IgD-negative memory B cell (primary cell): ENCODE measurements around the gene SOX18. TPM values are rescaled to one million over a fixed set of nuclear protein-coding genes. Genes with fewer than 3 reads are reported as not detected.
A peak's percentile ranks its signal among the peaks of the same experiment; 100 is the strongest.
"Not testable (repeated sequence)": the region's sequence is repeated elsewhere in the genome, so short reads cannot be mapped to it uniquely, and the experiment has no call there.

Experiments used
- H3K27ac Mint-ChIP-seq, 3 donors: one replicate each; pipeline ENCODE4 v1.8.0; 2020 to 2022; ENCODE audit warnings: mild to moderate bottlenecking in 3 of 3, mixed read lengths in 3 of 3, moderate library complexity in 1 of 3
- H3K27me3 Mint-ChIP-seq: one replicate; pipeline ENCODE4 v1.8.0; 2021; ENCODE audit warnings: mixed read lengths
- H3K36me3 Mint-ChIP-seq: one replicate; pipeline ENCODE4 v1.8.0; 2020; ENCODE audit warnings: mild to moderate bottlenecking, mixed read lengths
- H3K4me1 Mint-ChIP-seq, 3 donors: one replicate each; pipeline ENCODE4 v1.8.0; 2020 to 2022; ENCODE audit warnings: mixed read lengths in 3 of 3, mild to moderate bottlenecking in 1 of 3
- H3K4me3 Mint-ChIP-seq, 4 donors: one replicate each; pipeline ENCODE4 v1.8.0; 2020 to 2022; ENCODE audit warnings: mild to moderate bottlenecking in 4 of 4, mixed read lengths in 4 of 4, moderate library complexity in 3 of 4
- H3K9me3 Mint-ChIP-seq, 3 donors: one replicate each; pipeline ENCODE4 v1.8.0; 2020 to 2021; ENCODE audit warnings: mixed read lengths in 3 of 3, mild to moderate bottlenecking in 1 of 3
- polyA plus RNA-seq: library from polyadenylated mRNA; unstranded; fragments of 300-500 nt; fragmentation: Illumina TruSeq; gene quantifications from one replicate; pipeline ENCODE4 v1.2.3, GENCODE V29; 2021

The SOX18 gene
- polyA plus RNA-seq, 1 donor from 2014 or later, result not detected

DNA sequence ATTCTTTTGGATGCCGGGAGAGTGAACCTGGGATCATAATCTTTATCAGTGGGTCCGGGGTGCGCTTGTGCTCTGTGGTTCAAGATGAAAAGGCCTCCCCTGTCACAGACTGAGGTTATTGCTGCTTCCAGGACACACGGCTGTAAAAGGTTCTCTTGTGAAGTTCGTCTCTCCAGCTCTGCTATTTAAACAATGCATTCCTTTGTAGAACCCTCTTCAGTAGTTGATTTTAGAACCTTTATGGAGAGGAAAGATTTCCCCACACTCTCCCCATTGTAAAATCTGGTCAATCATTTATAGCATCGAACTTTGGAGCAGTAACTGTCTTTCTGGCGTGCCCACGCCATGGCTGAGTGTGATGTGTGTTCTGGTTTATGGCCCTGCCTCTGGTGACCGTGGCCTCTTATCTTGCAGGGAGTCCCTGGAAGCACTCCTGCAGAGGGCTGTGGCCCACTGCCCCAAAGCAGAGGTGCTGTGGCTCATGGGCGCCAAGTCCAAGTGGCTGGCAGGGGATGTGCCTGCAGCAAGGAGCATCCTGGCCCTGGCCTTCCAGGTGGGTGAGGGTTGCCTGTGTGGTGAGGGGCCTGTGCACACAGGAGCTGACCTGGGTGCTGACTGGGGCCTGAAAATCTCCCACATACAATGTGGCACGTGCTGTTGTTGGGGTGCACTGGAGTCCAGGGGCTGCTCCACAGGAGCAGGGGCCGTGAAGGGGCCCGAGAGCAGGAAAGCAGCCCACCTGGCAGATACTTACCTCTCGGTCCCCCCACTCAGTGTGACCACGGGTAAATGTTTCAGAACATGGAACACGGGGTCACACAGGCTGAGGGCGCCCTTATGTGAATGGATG, 25.1 kb downstream of the SOX18 start:
- Mint-ChIP-seq H3K36me3 (peaks cover 3% of the 10 kb centered on the region), H3K27me3 (no peaks in the 10 kb centered on the region), H3K27ac (no peak overlapping the region), H3K4me1 (no peaks in the 10 kb centered on the region), H3K4me3 (no peak overlapping the region), H3K9me3 (no peaks in the 10 kb centered on the region)

DNA sequence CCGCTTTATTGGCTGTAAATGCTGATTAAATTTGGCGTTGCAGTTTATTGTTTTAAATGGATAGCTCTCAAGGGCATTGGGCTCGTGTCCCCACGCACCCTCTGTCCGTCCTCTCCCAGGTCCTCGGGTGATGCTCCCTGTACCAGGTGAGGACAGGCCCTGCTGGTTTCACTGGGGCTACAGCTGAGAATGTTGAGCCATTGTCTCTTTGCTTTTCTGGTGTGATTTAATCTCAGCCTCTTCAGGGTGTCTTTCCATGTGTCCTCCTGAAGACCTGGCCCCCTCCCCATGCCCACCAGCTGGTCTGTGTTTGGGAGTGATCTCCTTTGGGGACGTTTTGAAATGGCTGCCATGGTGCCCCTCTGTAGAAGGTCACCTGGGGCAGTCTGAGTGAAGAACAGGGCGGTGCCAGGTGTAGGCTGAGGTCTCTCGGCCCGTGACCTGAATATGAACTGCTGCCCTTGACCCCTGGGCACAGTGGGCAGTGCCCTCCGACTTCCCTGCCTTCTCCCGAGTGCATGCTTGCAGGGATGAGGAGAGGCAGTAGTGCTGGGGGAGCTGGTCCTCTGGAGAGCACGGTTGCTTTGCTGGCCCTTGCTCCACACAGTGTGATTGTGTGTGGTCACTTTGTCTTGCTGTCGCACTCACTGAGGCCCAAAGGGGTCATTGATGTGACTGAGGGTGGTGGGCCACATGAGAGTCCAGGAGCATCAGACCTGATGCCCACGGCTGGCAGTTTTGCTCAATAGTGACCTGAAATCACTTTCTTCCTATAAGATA, 25.9 kb downstream of the SOX18 start:
- H3K9me3 Mint-ChIP-seq, result no peaks in the 10 kb centered on the region
- H3K27ac Mint-ChIP-seq, result peak overlapping the region in 1 of 3 donors; percentile 57
- no peak overlapping the region for H3K4me3 Mint-ChIP-seq
- peaks cover 6% of the 10 kb centered on the region for H3K36me3 Mint-ChIP-seq
- H3K4me1 Mint-ChIP-seq, result no peaks in the 10 kb centered on the region
- no peaks in the 10 kb centered on the region for H3K27me3 Mint-ChIP-seq

DNA sequence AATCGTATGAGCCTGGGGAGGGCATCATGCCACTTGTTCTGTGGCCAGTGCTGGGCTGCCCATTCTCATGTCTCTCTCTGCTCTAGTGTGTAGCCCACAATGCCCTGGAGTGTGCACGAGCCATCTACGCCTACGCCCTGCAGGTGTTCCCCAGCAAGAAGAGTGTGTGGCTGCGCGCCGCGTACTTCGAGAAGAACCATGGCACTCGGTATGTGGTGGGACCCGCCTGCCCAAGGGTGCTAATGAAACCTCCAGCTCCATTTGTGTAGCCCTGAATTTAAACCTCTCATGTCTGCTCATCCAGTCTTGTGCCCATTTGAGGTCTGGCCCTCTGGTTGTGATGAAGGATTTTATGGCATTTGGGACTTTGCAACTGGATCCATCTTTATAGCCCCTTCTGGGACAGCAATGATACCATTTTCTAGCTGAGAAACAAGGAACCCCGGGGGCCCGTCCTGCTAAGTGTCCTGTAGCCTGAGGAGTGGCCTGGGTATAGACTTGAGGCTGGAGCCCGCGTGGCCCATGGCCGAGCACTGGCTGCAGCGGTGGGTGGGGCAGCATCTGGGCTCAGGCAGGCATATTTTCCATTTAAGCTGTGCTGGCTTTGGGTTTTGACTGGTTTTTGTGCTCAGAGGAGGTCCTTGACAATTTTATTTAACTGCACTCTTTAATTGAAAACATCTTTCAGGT, 26.6 kb downstream of the SOX18 start:
- H3K36me3 Mint-ChIP-seq, result peaks cover 8% of the 10 kb centered on the region
- H3K4me3 Mint-ChIP-seq, result no peak overlapping the region
- no peaks in the 10 kb centered on the region for H3K27me3 Mint-ChIP-seq
- H3K9me3 Mint-ChIP-seq, result no peaks in the 10 kb centered on the region
- H3K4me1 Mint-ChIP-seq, result no peaks in the 10 kb centered on the region
- peak overlapping the region in 1 of 3 donors; percentile 57 for H3K27ac Mint-ChIP-seq

DNA sequence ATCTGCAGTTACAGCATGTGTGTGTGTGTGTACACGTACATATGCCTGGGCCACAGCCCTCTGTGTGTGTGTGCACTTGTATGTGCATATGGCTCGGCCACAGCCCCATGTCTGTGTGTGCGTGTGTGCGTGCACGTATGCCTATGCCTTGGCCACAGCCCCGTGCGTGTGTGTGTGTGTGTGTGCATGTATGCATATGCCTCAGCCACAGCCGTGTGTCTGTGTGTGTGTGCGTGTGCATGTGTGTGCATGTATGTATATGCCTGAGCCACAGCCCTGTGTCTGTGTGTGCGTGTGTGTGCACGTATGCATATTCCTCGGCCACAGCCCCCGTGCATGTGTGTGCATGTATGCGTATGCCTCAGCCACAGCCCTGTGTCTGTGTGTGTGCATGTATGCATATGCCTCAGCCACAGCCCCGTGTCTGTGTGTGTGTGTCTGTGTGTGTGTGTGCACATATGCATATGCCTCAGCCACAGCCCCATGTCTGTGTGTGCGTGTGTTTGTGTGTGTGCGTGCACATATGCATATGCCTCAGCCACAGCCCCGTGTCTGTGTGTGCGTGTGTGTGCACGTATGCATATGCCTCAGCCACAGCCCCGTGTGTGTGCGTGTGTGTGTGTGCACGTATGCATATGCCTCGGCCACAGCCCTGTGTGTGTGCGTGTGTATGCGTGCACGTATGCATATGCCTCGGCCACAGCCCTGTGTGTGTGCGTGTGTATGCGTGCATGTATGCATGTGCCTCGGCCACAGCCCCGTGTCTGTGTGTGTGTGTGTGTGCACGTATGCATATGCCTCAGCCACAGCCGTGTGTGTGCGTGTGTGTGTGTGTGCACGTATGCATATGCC, 28.1 kb downstream of the SOX18 start:
- Mint-ChIP-seq H3K9me3 (no peaks in the 10 kb centered on the region), H3K4me1 (no peaks in the 10 kb centered on the region), H3K27ac (no peak overlapping the region), H3K27me3 (no peaks in the 10 kb centered on the region), H3K4me3 (no peak overlapping the region), H3K36me3 (peaks cover 11% of the 10 kb centered on the region)

DNA sequence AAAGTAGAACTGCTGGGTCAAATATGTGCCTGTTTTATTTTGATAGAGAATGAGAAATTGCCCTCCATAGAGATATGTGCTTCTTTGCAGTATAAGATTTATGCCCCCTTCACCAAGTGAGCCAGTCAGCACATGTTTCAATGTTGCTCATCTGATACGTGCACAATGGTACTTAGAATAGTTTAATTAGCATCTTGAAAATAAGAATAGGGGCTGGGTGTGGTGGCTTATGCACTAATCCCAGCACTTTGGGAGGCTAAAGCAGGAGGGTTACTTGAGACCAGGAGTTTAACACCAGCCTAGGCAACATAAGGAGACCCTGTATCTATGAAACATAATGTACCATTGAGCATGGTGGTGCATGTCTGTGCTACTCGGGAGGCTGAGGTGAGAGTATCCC, 33.8 kb downstream of the SOX18 start:
- Mint-ChIP-seq H3K36me3 (peaks cover 12% of the 10 kb centered on the region), H3K4me1 (peaks cover 0 to 2% (median 0%) of the 10 kb centered on the region in 3 donors), H3K9me3 (no peaks in the 10 kb centered on the region), H3K4me3 (no peak overlapping the region), H3K27me3 (no peaks in the 10 kb centered on the region), H3K27ac (no peak overlapping the region)

DNA sequence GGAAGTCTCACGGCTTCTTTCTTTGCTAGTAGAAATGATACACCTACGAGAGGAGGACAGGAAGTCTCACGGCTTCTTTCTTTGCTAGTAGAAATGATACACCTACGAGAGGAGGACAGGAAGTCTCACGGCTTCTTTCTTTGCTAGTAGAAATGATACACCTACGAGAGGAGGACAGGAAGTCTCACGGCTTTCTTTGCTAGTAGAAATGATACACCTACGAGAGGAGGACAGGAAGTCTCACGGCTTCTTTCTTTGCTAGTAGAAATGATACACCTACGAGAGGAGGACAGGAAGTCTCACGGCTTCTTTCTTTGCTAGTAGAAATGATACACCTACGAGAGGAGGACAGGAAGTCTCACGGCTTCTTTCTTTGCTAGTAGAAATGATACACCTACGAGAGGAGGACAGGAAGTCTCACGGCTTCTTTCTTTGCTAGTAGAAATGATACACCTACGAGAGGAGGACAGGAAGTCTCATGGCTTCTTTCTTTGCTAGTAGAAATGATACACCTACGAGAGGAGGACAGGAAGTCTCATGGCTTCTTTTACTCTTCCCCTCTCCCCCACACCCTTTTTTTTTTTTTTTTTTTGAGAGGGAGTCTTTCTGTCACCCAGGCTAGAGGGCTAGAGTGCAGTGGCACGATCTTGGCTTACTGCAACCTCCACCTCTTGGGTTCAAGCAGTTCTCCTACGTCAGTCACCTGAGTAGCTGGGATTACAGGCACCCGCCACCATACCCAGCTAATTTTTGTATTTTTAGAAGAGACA, 36.9 kb downstream of the SOX18 start:
- H3K4me1 Mint-ChIP-seq, H3K9me3 Mint-ChIP-seq, H3K27me3 Mint-ChIP-seq: not testable (repeated sequence)
- peak overlapping the region in 1 of 3 donors; percentile 84 for H3K27ac Mint-ChIP-seq
- peak overlapping the region in 2 of 4 donors; percentile 57 to 63 for H3K4me3 Mint-ChIP-seq
- H3K36me3 Mint-ChIP-seq, result peaks cover 22% of the 10 kb centered on the region

DNA sequence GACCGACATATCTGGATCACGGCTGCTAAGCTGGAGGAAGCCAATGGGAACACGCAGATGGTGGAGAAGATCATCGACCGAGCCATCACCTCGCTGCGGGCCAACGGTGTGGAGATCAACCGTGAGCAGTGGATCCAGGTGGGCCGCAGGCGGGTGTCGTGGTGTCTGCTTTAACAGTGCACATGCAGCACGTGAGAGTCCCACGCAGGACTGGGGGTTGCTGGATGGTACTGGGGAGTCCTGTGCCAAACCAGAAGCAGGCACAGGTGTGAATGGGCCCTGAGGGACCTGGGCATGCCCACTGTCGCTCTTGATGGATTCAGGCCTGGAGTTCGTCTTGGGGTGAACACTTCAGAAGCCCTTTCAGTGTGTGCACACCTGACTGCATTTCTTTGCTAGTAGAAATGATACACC, 38.1 kb downstream of the SOX18 start:
- Mint-ChIP-seq H3K27me3 (no peaks in the 10 kb centered on the region), H3K36me3 (peaks cover 20% of the 10 kb centered on the region), H3K27ac (peak overlapping the region in 1 of 3 donors; percentile 16), H3K4me3 (no peak overlapping the region), H3K9me3 (no peaks in the 10 kb centered on the region), H3K4me1 (peaks cover 0 to 5% (median 0%) of the 10 kb centered on the region in 3 donors)

DNA sequence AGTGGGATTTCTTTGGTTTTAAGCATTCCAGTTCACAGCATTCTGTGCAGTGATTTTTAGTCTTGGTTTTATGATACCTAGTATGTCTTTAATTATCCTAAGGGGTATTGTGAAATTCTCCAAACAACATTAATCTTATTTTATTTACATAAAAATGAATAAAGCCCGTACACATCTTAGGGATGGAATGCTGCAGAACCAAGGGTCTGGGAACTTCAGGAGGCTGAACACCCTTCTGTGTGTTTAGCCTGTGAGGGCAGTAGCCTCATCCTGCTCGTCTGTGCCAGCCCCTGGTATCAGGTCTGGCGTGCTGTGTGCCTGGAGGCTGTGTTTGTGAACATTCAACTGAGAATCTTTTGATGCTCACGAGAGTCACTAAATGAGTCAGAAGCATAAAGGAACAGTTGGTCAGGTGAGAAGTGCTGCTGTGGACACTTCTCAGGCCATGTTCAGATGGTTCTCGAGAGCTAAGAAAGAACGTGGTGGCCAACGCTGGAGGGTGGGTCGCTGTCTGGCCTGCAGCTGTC, 38.7 kb downstream of the SOX18 start:
- Mint-ChIP-seq H3K27me3 (no peaks in the 10 kb centered on the region), H3K9me3 (no peaks in the 10 kb centered on the region), H3K4me1 (peaks cover 0 to 5% (median 0%) of the 10 kb centered on the region in 3 donors), H3K36me3 (peaks cover 20% of the 10 kb centered on the region), H3K4me3 (no peak overlapping the region), H3K27ac (peak overlapping the region in 1 of 3 donors; percentile 39)

DNA sequence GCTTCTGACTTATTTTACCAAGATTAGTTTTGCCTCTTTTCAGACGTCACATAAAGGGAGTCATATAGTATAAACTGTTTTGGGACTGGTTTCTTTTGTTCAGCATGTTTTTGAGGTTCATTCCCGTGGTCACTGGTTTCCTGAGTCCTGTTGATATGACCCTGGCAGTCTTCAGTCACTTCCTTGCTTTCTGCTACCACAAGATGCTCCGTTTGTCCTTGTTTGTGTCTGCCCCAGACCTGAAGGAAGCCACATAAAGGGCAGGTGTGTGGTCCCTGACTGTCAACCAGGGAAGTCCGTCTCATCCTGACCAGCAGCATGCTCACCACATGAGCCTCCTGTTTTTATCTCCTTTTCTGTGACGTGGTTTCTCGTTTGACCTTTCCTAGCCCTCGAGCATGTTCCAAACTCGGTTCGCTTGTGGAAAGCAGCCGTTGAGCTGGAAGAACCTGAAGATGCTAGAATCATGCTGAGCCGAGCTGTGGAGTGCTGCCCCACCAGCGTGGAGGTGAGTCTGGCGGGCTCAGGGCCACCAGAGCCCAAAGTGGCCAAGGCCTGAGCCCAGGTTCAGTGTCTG, 39.5 kb downstream of the SOX18 start:
- Mint-ChIP-seq H3K27me3 (no peaks in the 10 kb centered on the region), H3K36me3 (peaks cover 19% of the 10 kb centered on the region), H3K4me1 (peaks cover 0 to 5% (median 0%) of the 10 kb centered on the region in 3 donors), H3K27ac (peak overlapping the region in 1 of 3 donors; percentile 90), H3K4me3 (peak overlapping the region in 1 of 4 donors; percentile 49), H3K9me3 (no peaks in the 10 kb centered on the region)

DNA sequence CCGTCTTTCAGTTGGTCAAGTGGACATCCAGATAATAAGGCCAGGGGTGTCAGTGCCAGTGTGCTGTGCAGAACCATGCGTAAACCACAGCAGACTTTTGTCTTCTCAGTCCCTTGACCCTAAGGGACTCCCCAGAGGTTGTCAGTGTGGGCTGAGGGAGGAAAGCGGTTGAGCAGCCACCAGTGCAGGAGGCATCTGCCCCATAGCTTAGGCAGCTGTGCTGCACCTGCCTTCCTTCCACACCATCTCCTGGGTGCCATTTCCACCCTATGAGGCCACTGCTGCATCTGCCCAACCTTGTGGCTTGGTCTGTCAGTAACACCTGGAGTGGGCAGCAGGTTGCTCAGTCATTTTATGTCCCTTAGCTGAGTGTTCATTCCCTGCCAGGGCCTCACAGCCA, 42.5 kb downstream of the SOX18 start:
- Mint-ChIP-seq H3K4me3 (no peak overlapping the region), H3K4me1 (peaks cover 3 to 7% (median 4%) of the 10 kb centered on the region in 3 donors), H3K27me3 (no peaks in the 10 kb centered on the region), H3K9me3 (no peaks in the 10 kb centered on the region), H3K27ac (no peak overlapping the region), H3K36me3 (peaks cover 16% of the 10 kb centered on the region)

DNA sequence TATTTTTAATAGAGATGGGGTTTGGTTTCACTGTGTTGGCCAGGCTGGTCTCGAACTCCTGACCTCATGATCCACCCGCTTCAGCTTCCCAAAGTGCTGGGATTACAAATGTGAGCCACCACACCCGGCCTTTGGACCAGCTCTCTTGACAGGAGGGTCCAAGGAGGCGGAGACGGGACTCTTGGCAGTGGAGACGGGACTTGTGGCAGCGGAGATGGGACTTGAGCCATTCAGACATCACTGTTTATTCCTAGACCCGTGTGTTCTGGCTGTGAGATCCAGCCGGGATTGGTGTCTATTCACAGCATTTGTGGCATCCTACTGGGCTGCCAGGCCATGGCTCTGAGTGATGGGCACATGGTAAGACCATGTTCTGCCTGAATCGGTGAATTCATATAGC, 42.9 kb downstream of the SOX18 start:
- Mint-ChIP-seq H3K36me3 (peaks cover 19% of the 10 kb centered on the region), H3K27ac (no peak overlapping the region), H3K4me1 (peaks cover 4 to 7% (median 5%) of the 10 kb centered on the region in 3 donors), H3K27me3 (no peaks in the 10 kb centered on the region), H3K4me3 (no peak overlapping the region), H3K9me3 (no peaks in the 10 kb centered on the region)

DNA sequence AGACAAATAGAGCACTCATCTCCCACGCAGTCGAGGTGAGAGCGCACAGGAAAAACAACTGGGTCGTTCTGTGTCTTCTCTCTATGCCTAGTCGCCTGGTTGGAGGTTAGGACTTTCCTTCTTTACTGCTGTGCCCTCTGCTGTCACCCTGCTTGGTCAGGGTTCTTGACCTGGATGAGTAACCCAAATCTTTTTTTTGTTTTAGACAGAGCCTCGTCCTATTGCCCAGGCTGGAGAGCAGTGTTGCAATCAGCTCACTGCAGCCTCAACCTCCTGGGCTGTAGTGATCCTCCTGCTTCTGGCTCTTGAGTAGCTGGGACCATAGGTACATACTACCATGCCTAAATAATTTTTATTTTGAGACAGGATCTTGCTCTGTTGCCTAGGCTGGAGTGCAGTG, 44.0 kb downstream of the SOX18 start:
- Mint-ChIP-seq H3K4me1 (peaks cover 4 to 7% (median 5%) of the 10 kb centered on the region in 3 donors), H3K4me3 (no peak overlapping the region), H3K9me3 (no peaks in the 10 kb centered on the region), H3K27ac (no peak overlapping the region), H3K27me3 (no peaks in the 10 kb centered on the region), H3K36me3 (peaks cover 19% of the 10 kb centered on the region)

DNA sequence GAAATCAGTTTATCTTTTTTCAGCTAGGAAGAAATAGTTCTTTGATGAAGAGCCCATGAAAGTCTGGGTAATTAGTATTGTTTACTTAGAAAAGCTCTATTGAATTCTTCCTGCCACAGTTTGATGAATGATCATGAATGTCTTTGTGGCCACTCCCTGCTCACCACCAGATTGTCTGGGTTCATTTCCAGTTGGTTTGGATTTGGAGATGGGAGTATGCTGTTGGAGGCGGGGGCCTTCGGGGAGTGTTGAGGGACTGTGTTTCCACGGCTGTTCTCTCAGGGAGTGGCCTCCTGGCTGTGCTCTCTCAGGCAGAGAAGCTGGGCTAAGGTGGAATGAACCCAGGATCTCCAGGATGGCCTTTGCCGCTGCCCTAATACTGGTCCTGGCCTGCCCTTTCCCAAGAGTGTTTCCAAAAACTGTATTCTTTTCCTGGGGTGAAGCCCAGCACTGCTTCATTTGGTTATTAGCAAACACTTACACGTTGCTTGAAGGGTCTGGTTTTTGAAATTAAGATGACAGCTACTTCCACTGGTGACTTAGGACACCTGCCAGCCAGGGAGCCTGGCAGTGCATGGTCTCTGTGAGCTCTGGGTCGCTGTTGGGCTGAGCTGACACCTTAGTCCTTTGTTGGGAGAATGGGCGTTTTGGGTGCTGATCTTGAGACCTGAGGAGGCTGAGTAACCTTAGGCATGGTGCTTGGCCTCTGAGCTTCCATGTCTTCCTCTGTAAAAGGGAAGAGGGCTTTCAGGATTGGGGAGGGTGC, 45.3 kb downstream of the SOX18 start:
- no peaks in the 10 kb centered on the region for H3K9me3 Mint-ChIP-seq
- H3K36me3 Mint-ChIP-seq, result peaks cover 12% of the 10 kb centered on the region
- H3K4me3 Mint-ChIP-seq, result no peak overlapping the region
- H3K4me1 Mint-ChIP-seq, result peaks cover 4 to 7% (median 5%) of the 10 kb centered on the region in 3 donors
- no peaks in the 10 kb centered on the region for H3K27me3 Mint-ChIP-seq
- H3K27ac Mint-ChIP-seq, result no peak overlapping the region
